HepG2 (cell line): ENCODE measurements around the gene ARR3. TPM values are rescaled to one million over a fixed set of nuclear protein-coding genes. Genes with fewer than 3 reads are reported as not detected.

ENCODE experiments used
- AHR ChIP-seq: IDR thresholded peaks from 2 replicates; pipeline ENCODE4 v1.6.1; 2018; ENCODE audit warnings: missing genetic modification reagents, missing compliant biosample characterization
- FOSL1 ChIP-seq: sonication (generic); formaldehyde crosslinking; IDR thresholded peaks from 2 replicates; pipeline ENCODE4 v1.9.0; 2021; ENCODE audit warnings: missing genetic modification reagents, borderline replicate concordance
- HIVEP1 ChIP-seq: sonication (generic); formaldehyde crosslinking; IDR thresholded peaks from 2 replicates; pipeline ENCODE4 v1.4.0; 2020; ENCODE audit warnings: mild to moderate bottlenecking, missing genetic modification reagents
- LCORL ChIP-seq, 2 experiments: fragments of 450-650 bp in 1 of 2; sonication (generic) in 1 of 2; formaldehyde crosslinking in 1 of 2; IDR thresholded peaks; 2 replicates each; pipeline versions ENCODE4 v1.5.0 to v1.6.1; 2017 to 2020; ENCODE audit warnings: antibody characterized with exemption in 1 of 2, missing genetic modification reagents in 1 of 2
- MZF1 ChIP-seq: sonication (generic); formaldehyde crosslinking; IDR thresholded peaks from 2 replicates; pipeline ENCODE4 v1.8.1; 2023; ENCODE audit warnings: mild to moderate bottlenecking, missing genetic modification reagents, borderline replicate concordance
- NFYB ChIP-seq: sonication (generic); formaldehyde crosslinking; IDR thresholded peaks from 2 replicates; pipeline ENCODE4 v1.4.0; 2020; ENCODE audit warnings: missing genetic modification reagents
- NPAS2 ChIP-seq: sonication (generic); formaldehyde crosslinking; IDR thresholded peaks from 2 replicates; pipeline ENCODE4 v1.8.0; 2022; ENCODE audit warnings: mild to moderate bottlenecking, missing genetic modification reagents, borderline replicate concordance
- ONECUT2 ChIP-seq: sonication (generic); formaldehyde crosslinking; IDR thresholded peaks from 2 replicates; pipeline ENCODE4 v1.4.0; 2020; ENCODE audit warnings: missing genetic modification reagents
- RFX1 ChIP-seq: fragments of 450-650 bp; IDR thresholded peaks from 2 replicates; pipeline ENCODE4 v1.6.1; 2017
- THAP11 ChIP-seq: IDR thresholded peaks from 2 replicates; pipeline ENCODE4 v1.6.1; 2016; ENCODE audit warnings: missing biosample characterization, missing genetic modification reagents
- ZBTB20 ChIP-seq: sonication (generic); formaldehyde crosslinking; IDR thresholded peaks from 2 replicates; pipeline ENCODE4 v1.8.1; 2023; ENCODE audit warnings: missing genetic modification reagents, low read depth, mild to moderate bottlenecking, borderline replicate concordance
- ZNF234 ChIP-seq: sonication (generic); formaldehyde crosslinking; conservative IDR thresholded peaks from 2 replicates; pipeline ENCODE4 v1.5.1; 2020; ENCODE audit warnings: mild to moderate bottlenecking, missing genetic modification reagents
- ZNF343 ChIP-seq: sonication (generic); formaldehyde crosslinking; IDR thresholded peaks from 2 replicates; pipeline ENCODE4 v1.4.0; 2020; ENCODE audit warnings: mild to moderate bottlenecking, missing genetic modification reagents
- ZNF773 ChIP-seq: sonication (generic); formaldehyde crosslinking; IDR thresholded peaks from 2 replicates; pipeline ENCODE4 v1.4.0; 2020; ENCODE audit warnings: missing genetic modification reagents, borderline replicate concordance
- ZNF841 ChIP-seq: sonication (generic); formaldehyde crosslinking; IDR thresholded peaks from 2 replicates; pipeline ENCODE4 v1.8.1; 2023; ENCODE audit warnings: missing genetic modification reagents, borderline replicate concordance
- polyA plus RNA-seq, 8 experiments: library from polyadenylated mRNA; depleted of rRNA in 3 of 8; stranded (reverse) in 7 of 8; unstranded in 1 of 8; fragments of >200 nt; fragmentation: Illumina TruSeq in 4 of 8; extraction: Trizol in 4 of 8; gene quantifications; 2 replicates each; pipeline versions ENCODE4 v1.2.1 to v1.2.3, GENCODE V29; 2011 to 2016; ENCODE audit warnings: low read depth in 4 of 8, missing spikeins in 1 of 8, mixed read lengths in 1 of 8; ENCODE audit not compliant: insufficient read depth in 1 of 8
- total RNA-seq, 5 experiments: library from RNA; depleted of rRNA; stranded (reverse); fragments of >200 nt; fragmentation: Illumina TruSeq; extraction: Trizol; gene quantifications; 2 replicates each; pipeline ENCODE4 v1.2.3, GENCODE V29; 2016; ENCODE audit warnings: low read depth in 1 of 5
- TF ChIP-seq, protein P1 (sequence below): sonication (generic); formaldehyde crosslinking; IDR thresholded peaks from 2 replicates; pipeline ENCODE4 v1.4.0; 2020; ENCODE audit warnings: missing genetic modification reagents
- TF ChIP-seq, protein P2 (sequence below): sonication (generic); formaldehyde crosslinking; IDR thresholded peaks from 2 replicates; pipeline ENCODE4 v1.8.0; 2023; ENCODE audit warnings: mild to moderate bottlenecking, missing genetic modification reagents
- TF ChIP-seq, protein P3 (sequence below): sonication (generic); formaldehyde crosslinking; IDR thresholded peaks from 2 replicates; pipeline ENCODE4 v1.4.0; 2020; ENCODE audit warnings: mild to moderate bottlenecking, missing genetic modification reagents, borderline replicate concordance
- TF ChIP-seq, protein P4 (sequence below): sonication (generic); formaldehyde crosslinking; IDR thresholded peaks from 2 replicates; pipeline ENCODE4 v1.4.0; 2020; ENCODE audit warnings: missing genetic modification reagents
- TF ChIP-seq, protein P5 (sequence below): sonication (generic); formaldehyde crosslinking; IDR thresholded peaks from 2 replicates; pipeline ENCODE4 v1.8.1; 2022; ENCODE audit warnings: low read depth, mild to moderate bottlenecking, missing genetic modification reagents

Gene ARR3
- total and polyA plus RNA-seq, 2 of the 13 experiments (the other 11 are each of a cell fraction or from before 2014, with no cell fraction given) = not detected

DNA sequence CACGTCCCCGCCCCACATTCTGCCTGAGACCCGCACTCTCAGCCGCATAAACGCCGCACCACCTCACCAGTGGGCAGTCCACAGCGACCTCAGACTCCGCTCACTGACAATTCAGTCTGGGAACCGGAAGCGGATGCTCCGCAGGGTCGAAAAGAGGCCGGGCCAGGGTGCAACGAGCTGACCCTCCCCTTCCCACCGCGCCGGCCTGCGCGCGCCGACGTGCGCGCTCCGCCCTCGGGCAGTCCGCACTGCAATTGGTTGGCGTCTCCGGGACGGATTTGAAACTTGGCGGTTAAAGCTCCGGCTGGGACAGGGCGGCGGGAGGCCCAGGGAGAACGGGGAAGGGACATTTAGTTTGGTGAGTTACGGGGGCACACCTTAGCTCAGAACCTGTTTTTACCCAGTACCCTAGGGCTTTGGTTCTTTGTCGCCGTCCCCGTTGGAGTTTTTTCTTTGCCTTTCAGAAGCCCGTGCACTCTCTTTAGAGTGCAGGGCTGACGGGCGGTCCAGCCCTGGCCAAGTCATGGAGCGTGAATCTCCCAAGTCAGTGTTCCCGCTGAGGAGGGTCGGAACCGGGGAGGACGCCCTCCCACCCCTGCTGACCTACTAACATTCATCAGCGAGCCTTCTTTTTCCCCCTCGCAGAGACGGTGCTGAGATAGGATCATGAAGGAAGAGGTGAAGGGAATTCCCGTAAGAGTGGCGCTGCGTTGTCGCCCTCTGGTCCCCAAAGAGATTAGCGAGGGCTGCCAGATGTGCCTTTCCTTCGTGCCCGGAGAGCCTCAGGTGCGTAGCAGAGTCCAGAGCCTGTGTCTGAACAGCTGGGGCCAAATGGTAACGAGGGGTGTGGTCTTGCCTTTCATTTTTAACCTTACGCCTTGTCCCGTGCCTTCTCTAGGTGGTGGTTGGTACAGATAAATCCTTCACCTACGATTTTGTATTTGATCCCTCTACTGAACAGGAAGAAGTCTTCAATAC, 21.9 kb downstream of the ARR3 start, which contains the start of the genes KIF4A and PDZD11 (continued):
- TF ChIP-seq, protein P1, sequence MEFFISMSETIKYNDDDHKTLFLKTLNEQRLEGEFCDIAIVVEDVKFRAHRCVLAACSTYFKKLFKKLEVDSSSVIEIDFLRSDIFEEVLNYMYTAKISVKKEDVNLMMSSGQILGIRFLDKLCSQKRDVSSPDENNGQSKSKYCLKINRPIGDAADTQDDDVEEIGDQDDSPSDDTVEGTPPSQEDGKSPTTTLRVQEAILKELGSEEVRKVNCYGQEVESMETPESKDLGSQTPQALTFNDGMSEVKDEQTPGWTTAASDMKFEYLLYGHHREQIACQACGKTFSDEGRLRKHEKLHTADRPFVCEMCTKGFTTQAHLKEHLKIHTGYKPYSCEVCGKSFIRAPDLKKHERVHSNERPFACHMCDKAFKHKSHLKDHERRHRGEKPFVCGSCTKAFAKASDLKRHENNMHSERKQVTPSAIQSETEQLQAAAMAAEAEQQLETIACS (CRISPR knock-in tag) = peak; percentile 59
- TF ChIP-seq THAP11 (peak; percentile 70), FOSL1 (CRISPR knock-in tag) (no peak), ZNF773 (CRISPR knock-in tag) (no peak), ZNF343 (CRISPR knock-in tag) (no peak), HIVEP1 (CRISPR knock-in tag) (no peak), MZF1 (no peak), ZNF841 (CRISPR knock-in tag) (no peak), NPAS2 (CRISPR knock-in tag) (no peak), LCORL (IDR thresholded peaks at IDR 0.05) (no peak), LCORL (CRISPR knock-in tag; IDR thresholded peaks at IDR 0.05) (no peak), ONECUT2 (CRISPR knock-in tag) (no peak), AHR (CRISPR knock-in tag) (no peak), ZNF234 (CRISPR knock-in tag) (no peak), RFX1 (no peak), ZBTB20 (CRISPR knock-in tag) (no peak), NFYB (peak; percentile 80)
- TF ChIP-seq, protein P2, sequence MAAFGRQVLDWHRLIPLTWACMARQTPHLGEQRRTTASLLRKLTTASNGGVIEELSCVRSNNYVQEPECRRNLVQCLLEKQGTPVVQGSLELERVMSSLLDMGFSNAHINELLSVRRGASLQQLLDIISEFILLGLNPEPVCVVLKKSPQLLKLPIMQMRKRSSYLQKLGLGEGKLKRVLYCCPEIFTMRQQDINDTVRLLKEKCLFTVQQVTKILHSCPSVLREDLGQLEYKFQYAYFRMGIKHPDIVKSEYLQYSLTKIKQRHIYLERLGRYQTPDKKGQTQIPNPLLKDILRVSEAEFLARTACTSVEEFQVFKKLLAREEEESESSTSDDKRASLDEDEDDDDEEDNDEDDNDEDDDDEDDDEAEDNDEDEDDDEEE (CRISPR knock-in tag) = no peak
- TF ChIP-seq, protein P3, sequence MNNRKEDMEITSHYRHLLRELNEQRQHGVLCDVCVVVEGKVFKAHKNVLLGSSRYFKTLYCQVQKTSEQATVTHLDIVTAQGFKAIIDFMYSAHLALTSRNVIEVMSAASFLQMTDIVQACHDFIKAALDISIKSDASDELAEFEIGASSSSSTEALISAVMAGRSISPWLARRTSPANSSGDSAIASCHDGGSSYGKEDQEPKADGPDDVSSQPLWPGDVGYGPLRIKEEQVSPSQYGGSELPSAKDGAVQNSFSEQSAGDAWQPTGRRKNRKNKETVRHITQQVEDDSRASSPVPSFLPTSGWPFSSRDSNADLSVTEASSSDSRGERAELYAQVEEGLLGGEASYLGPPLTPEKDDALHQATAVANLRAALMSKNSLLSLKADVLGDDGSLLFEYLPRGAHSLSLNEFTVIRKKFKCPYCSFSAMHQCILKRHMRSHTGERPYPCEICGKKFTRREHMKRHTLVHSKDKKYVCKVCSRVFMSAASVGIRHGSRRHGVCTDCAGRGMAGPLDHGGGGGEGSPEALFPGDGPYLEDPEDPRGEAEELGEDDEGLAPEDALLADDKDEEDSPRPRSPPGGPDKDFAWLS = no peak
- TF ChIP-seq, protein P4, sequence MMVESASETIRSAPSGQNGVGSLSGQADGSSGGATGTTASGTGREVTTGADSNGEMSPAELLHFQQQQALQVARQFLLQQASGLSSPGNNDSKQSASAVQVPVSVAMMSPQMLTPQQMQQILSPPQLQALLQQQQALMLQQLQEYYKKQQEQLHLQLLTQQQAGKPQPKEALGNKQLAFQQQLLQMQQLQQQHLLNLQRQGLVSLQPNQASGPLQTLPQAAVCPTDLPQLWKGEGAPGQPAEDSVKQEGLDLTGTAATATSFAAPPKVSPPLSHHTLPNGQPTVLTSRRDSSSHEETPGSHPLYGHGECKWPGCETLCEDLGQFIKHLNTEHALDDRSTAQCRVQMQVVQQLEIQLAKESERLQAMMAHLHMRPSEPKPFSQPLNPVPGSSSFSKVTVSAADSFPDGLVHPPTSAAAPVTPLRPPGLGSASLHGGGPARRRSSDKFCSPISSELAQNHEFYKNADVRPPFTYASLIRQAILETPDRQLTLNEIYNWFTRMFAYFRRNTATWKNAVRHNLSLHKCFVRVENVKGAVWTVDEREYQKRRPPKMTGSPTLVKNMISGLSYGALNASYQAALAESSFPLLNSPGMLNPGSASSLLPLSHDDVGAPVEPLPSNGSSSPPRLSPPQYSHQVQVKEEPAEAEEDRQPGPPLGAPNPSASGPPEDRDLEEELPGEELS (CRISPR knock-in tag) = no peak
- TF ChIP-seq, protein P5, sequence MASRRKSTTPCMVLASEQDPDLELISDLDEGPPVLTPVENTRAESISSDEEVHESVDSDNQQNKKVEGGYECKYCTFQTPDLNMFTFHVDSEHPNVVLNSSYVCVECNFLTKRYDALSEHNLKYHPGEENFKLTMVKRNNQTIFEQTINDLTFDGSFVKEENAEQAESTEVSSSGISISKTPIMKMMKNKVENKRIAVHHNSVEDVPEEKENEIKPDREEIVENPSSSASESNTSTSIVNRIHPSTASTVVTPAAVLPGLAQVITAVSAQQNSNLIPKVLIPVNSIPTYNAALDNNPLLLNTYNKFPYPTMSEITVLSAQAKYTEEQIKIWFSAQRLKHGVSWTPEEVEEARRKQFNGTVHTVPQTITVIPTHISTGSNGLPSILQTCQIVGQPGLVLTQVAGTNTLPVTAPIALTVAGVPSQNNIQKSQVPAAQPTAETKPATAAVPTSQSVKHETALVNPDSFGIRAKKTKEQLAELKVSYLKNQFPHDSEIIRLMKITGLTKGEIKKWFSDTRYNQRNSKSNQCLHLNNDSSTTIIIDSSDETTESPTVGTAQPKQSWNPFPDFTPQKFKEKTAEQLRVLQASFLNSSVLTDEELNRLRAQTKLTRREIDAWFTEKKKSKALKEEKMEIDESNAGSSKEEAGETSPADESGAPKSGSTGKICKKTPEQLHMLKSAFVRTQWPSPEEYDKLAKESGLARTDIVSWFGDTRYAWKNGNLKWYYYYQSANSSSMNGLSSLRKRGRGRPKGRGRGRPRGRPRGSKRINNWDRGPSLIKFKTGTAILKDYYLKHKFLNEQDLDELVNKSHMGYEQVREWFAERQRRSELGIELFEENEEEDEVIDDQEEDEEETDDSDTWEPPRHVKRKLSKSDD (CRISPR knock-in tag) = no peak
